Muscle layer of colon (tissue), 2 donors: ENCODE measurements around the gene RILPL2.
"Not testable (repeated sequence)": the region's sequence is repeated elsewhere in the genome, so short reads cannot be mapped to it uniquely, and the experiment has no call there.

Experiments used
- H3K27ac ChIP-seq: one replicate; pipeline ENCODE4 v1.7.0; 2013; ENCODE audit warnings: low read depth, mild to moderate bottlenecking, low read length, moderate library complexity
- H3K27me3 ChIP-seq, 2 donors: one replicate each; pipeline ENCODE4 v1.7.0; 2013; ENCODE audit warnings: low read length in 2 of 2, mild to moderate bottlenecking in 2 of 2; ENCODE audit not compliant: insufficient read depth in 2 of 2, control insufficient read depth in 1 of 2
- H3K36me3 ChIP-seq: one replicate; pipeline ENCODE4 v1.7.0; 2013; ENCODE audit warnings: mild to moderate bottlenecking, low read length; ENCODE audit not compliant: insufficient read depth
- H3K4me1 ChIP-seq: one replicate; pipeline ENCODE4 v1.7.0; 2013; ENCODE audit warnings: mild to moderate bottlenecking, low read length; ENCODE audit not compliant: insufficient read depth
- H3K4me3 ChIP-seq, 2 donors: one replicate each; pipeline ENCODE4 v1.7.0; 2013; ENCODE audit warnings: low read length in 2 of 2, low read depth in 1 of 2, mild to moderate bottlenecking in 1 of 2, moderate library complexity in 1 of 2
- H3K9ac ChIP-seq: one replicate; pipeline ENCODE4 v1.7.0; 2013; ENCODE audit warnings: low read length
- H3K9me3 ChIP-seq: one replicate; pipeline ENCODE4 v1.7.0; 2013; ENCODE audit warnings: mild to moderate bottlenecking, low read length
- donor health status: abdominal sarcoma.
- donor health status: Adenocarcinoma of cecum.

The RILPL2 gene, protein sequence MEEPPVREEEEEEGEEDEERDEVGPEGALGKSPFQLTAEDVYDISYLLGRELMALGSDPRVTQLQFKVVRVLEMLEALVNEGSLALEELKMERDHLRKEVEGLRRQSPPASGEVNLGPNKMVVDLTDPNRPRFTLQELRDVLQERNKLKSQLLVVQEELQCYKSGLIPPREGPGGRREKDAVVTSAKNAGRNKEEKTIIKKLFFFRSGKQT

DNA sequence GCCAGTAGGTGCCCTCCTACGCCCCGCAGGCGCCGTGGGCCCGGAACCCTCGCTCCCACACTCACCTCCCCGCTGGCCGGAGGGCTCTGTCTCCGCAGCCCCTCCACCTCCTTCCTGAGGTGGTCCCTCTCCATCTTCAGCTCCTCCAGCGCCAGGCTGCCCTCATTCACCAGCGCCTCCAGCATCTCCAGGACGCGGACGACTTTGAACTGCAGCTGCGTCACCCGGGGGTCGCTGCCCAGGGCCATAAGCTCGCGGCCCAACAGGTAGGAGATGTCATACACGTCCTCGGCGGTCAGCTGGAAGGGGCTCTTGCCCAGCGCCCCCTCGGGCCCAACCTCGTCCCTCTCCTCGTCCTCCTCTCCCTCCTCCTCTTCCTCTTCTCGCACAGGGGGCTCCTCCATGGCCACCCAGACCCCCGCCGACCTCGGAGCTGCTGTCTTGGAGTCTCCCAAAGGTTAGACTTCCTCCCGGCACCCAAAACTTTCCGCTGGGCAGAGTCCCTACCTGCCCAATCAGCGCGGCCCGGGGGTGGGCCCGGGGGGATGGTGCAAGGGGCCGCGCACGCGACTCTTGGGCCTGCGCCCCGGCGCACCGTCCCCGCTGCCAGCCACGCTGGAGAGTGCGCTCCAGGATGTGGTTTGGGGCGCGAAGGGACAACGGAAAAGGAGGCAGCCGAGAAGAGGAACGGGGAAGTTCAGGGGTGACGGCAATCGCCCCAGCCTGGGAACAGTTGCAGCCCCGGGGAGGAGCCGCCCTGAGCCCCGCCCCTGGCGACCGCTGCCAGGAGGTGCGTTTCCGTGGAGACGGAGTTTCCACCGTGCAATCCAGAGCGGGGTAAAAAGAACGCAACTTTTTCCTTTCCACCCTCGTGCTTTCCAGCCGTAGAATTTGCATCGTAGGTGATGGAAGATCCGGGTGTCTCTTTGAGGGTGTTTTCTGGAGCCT lies at the start of gene RILPL2:
Gene RILPL2 (minus strand): TSS at position 668 of the 948 bp plus-strand sequence. CDS start 264 bp downstream, at position 404.
- Histone ChIP-seq H3K36me3 (no peaks in the 10 kb centered on the region), H3K27me3 (no peaks in the 10 kb centered on the region), H3K9ac (peak within 1 kb of the TSS; percentile 71), H3K4me1 (peaks cover 17% of the 10 kb centered on the region), H3K27ac (peak within 1 kb of the TSS; percentile 80), H3K9me3 (no peaks in the 10 kb centered on the region), H3K4me3 (peak within 1 kb of the TSS; percentile 75 to 96)

GRCh38 chr12:123485756-123486155 lies 49.3 kb upstream of the RILPL2 start:
- no peak overlapping the region for H3K9ac ChIP-seq
- H3K27me3 ChIP-seq: no peaks in the 10 kb centered on the region
- H3K9me3 ChIP-seq: no peaks in the 10 kb centered on the region
- H3K4me3 ChIP-seq: no peak overlapping the region
- no peaks in the 10 kb centered on the region for H3K4me1 ChIP-seq
- H3K36me3 ChIP-seq: peaks cover 20% of the 10 kb centered on the region
- no peak overlapping the region for H3K27ac ChIP-seq

GRCh38 chr12:123483602-123484248 lies 47.2 kb upstream of the RILPL2 start:
- H3K36me3 ChIP-seq: peaks cover 32% of the 10 kb centered on the region
- no peak overlapping the region for H3K9ac ChIP-seq
- no peak overlapping the region for H3K4me3 ChIP-seq
- no peaks in the 10 kb centered on the region for H3K9me3 ChIP-seq
- H3K27ac ChIP-seq: no peak overlapping the region
- no peaks in the 10 kb centered on the region for H3K4me1 ChIP-seq
- no peaks in the 10 kb centered on the region for H3K27me3 ChIP-seq

DNA sequence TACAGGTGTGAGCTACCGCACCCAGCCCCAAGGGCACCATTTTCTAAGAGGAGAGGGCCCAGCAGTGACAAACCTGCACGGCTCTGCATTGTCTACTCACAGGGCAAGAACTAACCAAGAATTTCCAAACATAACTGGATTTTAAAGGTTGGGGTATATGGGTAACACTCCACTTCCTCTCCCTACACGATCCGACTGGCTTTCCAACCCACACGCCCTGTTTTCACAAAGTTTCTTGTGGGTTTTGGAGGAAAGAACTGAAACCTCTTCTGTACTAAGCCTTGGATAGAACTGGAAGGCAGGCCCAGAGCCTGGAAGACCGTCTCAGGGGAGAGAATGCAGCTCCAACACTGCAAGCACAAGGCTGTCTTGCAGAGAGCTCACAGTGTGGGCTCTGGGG lies 46.4 kb upstream of the RILPL2 start:
- H3K4me3 ChIP-seq: no peak overlapping the region
- no peak overlapping the region for H3K27ac ChIP-seq
- H3K27me3 ChIP-seq: no peaks in the 10 kb centered on the region
- peaks cover 34% of the 10 kb centered on the region for H3K36me3 ChIP-seq
- no peaks in the 10 kb centered on the region for H3K4me1 ChIP-seq
- H3K9me3 ChIP-seq: no peaks in the 10 kb centered on the region
- H3K9ac ChIP-seq: no peak overlapping the region

DNA sequence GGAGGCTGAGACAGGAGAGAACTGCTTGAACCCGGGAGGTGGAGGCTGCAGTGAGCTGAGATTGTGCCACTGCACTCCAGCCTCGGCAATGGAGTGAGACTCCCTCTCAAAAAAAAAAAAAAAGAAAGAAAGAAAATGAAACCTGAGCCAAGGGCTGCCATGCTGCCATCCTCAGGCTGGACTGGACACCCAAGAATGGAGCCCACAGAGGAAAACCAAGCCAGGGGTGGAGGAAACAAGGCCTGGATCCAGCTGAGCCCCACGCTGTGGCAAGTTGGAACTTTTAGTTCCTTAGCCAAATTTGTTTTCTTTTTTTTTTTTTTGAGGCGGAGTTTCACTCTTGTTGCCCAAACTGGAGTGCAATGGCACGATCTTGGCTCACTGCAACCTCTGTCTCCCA lies 44.8 kb upstream of the RILPL2 start:
- not testable (repeated sequence) for H3K27ac ChIP-seq

DNA sequence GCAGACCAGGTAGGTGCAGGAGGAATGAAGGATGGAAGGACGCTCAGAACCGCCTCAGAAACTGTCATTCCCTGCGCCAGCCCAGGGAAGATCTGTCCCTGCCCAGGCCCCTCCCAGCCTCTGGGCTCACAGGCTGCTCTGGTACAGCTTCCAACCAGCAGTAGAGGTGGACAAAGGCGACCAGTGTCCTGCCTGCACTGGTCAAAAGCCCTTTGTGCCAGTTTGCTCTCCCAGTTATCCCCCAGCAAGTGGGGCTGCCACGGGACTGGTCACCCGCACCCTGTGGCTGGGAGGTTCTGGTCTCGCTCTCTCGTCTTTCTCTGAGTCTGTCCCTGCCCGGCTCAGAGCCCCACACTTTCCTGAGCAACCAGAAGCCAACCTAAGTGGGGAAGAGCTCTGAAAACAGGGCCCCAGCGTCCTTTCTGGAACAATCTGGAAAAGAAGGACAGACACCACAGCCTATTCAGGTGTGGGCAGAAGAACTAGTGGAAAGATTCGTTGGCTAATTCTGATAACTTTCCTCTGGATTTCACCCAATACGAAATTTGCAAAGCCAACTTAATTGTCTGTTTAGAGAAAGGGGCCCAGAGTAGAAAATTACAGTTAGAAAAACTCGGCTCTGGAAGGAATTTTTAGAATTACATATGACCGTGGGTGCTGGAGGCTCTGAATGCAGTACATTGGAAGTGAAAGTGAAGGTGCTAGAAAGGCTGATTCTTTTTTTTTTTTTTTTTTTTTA lies 43.1 kb upstream of the RILPL2 start:
- H3K27ac ChIP-seq: no peak overlapping the region
- H3K36me3 ChIP-seq: peaks cover 45% of the 10 kb centered on the region
- no peak overlapping the region for H3K4me3 ChIP-seq
- no peaks in the 10 kb centered on the region for H3K9me3 ChIP-seq
- H3K27me3 ChIP-seq: no peaks in the 10 kb centered on the region
- H3K9ac ChIP-seq: no peak overlapping the region
- no peaks in the 10 kb centered on the region for H3K4me1 ChIP-seq

More for the DNA sequence above, 44.8 kb upstream of the RILPL2 start:
- not testable (repeated sequence) for H3K4me1 ChIP-seq, H3K27me3 ChIP-seq, H3K4me3 ChIP-seq, H3K9me3 ChIP-seq, H3K9ac ChIP-seq
- peaks cover 39% of the 10 kb centered on the region for H3K36me3 ChIP-seq

GRCh38 chr12:123478762-123479161 lies 42.3 kb upstream of the RILPL2 start:
- Histone ChIP-seq H3K27me3 (no peaks in the 10 kb centered on the region), H3K36me3 (peaks cover 37% of the 10 kb centered on the region), H3K4me1 (no peaks in the 10 kb centered on the region), H3K9me3 (no peaks in the 10 kb centered on the region), H3K9ac (no peak overlapping the region), H3K27ac (no peak overlapping the region), H3K4me3 (no peak overlapping the region)

DNA sequence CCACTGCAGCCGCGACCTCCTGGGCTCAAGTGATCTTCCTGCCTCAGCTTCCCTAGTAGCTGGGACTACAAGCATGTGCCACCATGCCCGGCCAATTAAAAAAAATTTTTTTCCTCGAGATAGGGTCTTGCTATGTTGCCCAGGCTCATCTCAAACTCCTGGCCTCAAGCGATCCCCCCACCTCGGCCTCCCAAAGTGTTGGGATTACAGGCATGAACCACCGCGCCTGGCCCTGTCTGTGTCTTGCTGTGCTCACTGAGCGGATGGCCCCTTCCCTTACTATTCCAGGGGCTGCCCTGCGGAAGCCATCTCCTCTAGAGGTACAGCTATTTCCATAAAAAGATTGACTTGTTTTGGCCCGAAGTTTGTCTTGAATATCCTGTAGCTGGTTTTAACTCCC lies 41.6 kb upstream of the RILPL2 start:
- H3K4me1 ChIP-seq: no peaks in the 10 kb centered on the region
- H3K4me3 ChIP-seq: no peak overlapping the region
- H3K36me3 ChIP-seq: peaks cover 31% of the 10 kb centered on the region
- H3K9me3 ChIP-seq: no peaks in the 10 kb centered on the region
- H3K9ac ChIP-seq: no peak overlapping the region
- no peak overlapping the region for H3K27ac ChIP-seq
- no peaks in the 10 kb centered on the region for H3K27me3 ChIP-seq

- Histone ChIP-seq H3K4me1 (no peaks in the 10 kb centered on the region), H3K4me3 (no peak overlapping the region), H3K9me3 (no peaks in the 10 kb centered on the region), H3K9ac (no peak overlapping the region), H3K27me3 (no peaks in the 10 kb centered on the region), H3K36me3 (peaks cover 44% of the 10 kb centered on the region), H3K27ac (no peak overlapping the region)
Measured at GRCh38 chr12:123475246-123475703, 38.8 kb upstream of the RILPL2 start.

GRCh38 chr12:123474485-123475245 lies 38.2 kb upstream of the RILPL2 start:
- H3K4me3 ChIP-seq: no peak overlapping the region
- H3K36me3 ChIP-seq: peaks cover 48% of the 10 kb centered on the region
- no peaks in the 10 kb centered on the region for H3K27me3 ChIP-seq
- no peak overlapping the region for H3K9ac ChIP-seq
- no peaks in the 10 kb centered on the region for H3K4me1 ChIP-seq
- no peaks in the 10 kb centered on the region for H3K9me3 ChIP-seq
- H3K27ac ChIP-seq: no peak overlapping the region
